Activated naive CD8-positive, alpha-beta T cell treated with anti-CD3 and anti-CD28 coated beads, Interleukin-2, amount 10 ng/mL, durations not matched to agents 7 days and 5 days (primary cell): Measurements from ENCODE around the gene ADCK1. TPM values are rescaled to one million over a fixed set of nuclear protein-coding genes. Genes with fewer than 3 reads are reported as not detected.
A peak's percentile ranks its signal among the peaks of the same experiment; 100 is the strongest.

Experiments used
- ATAC-seq: fragments of 150-1000 bp; cut with Tn5 transposase; one replicate; pipeline ENCODE4 v1.10.0; 2021; ENCODE audit warnings: low read depth, moderate library complexity
- POLR2A ChIA-PET: fragments of 350-600 bp; sonication (Branson Sonifier 250); formaldehyde crosslinking; loops from one replicate; lab custom pipeline; 2021; ENCODE audit warnings: antibody characterized with exemption; lab: Charles Lee
- DNase-seq: peaks from one replicate; pipeline ENCODE4 v3.0.0; 2021
- H3K27ac Mint-ChIP-seq: one replicate; pipeline ENCODE4 v1.8.0; 2022; ENCODE audit warnings: mild to moderate bottlenecking, mixed read lengths
- H3K27me3 Mint-ChIP-seq: one replicate; pipeline ENCODE4 v1.8.0; 2022; ENCODE audit warnings: mild to moderate bottlenecking, moderate library complexity, mixed read lengths
- H3K36me3 Mint-ChIP-seq: one replicate; pipeline ENCODE4 v1.8.0; 2021; ENCODE audit warnings: mild to moderate bottlenecking, mixed read lengths
- H3K4me1 Mint-ChIP-seq: one replicate; pipeline ENCODE4 v1.8.0; 2021; ENCODE audit warnings: mixed read lengths
- H3K4me3 Mint-ChIP-seq: one replicate; pipeline ENCODE4 v1.8.0; 2022; ENCODE audit warnings: mild to moderate bottlenecking, moderate library complexity, mixed read lengths
- H3K9me3 Mint-ChIP-seq: one replicate; pipeline ENCODE4 v1.8.0; 2021; ENCODE audit warnings: mixed read lengths
- total RNA-seq, 2 experiments: library from RNA; stranded (reverse); gene quantifications; one replicate each; pipeline ENCODE4 v1.2.3, GENCODE V29; 2021

The ADCK1 gene
- total RNA-seq, 2 experiments from 2014 or later, result 3.8 TPM

- ATAC-seq, result no peak
- H3K4me3 Mint-ChIP-seq, result no peak overlapping the region
- H3K4me1 Mint-ChIP-seq, result no peaks in the 10 kb centered on the region
- H3K36me3 Mint-ChIP-seq, result no peaks in the 10 kb centered on the region
- no peaks in the 10 kb centered on the region for H3K9me3 Mint-ChIP-seq
- POLR2A ChIA-PET, result no interaction called here
- H3K27ac Mint-ChIP-seq, result no peak overlapping the region
- no peak for DNase-seq
- no peaks in the 10 kb centered on the region for H3K27me3 Mint-ChIP-seq
Measured at GRCh38 chr14:77823378-77823777, 23.5 kb downstream of the ADCK1 start.

GRCh38 chr14:77825895-77826519, 26.1 kb downstream of the ADCK1 start:
- H3K27me3 Mint-ChIP-seq, result no peaks in the 10 kb centered on the region
- no peak for ATAC-seq
- no peaks in the 10 kb centered on the region for H3K4me1 Mint-ChIP-seq

GRCh38 chr14:77830692-77831091, 30.8 kb downstream of the ADCK1 start:
- Mint-ChIP-seq H3K27ac (no peak overlapping the region), H3K36me3 (no peaks in the 10 kb centered on the region), H3K9me3 (no peaks in the 10 kb centered on the region), H3K4me1 (no peaks in the 10 kb centered on the region), H3K27me3 (no peaks in the 10 kb centered on the region), H3K4me3 (no peak overlapping the region)
- POLR2A ChIA-PET, result no interaction called here
- ATAC-seq (no peak), DNase-seq (no peak)

More at GRCh38 chr14:77825895-77826519, 26.1 kb downstream of the ADCK1 start:
- no peak overlapping the region for H3K4me3 Mint-ChIP-seq
- H3K27ac Mint-ChIP-seq, result no peak overlapping the region
- DNase-seq, result no peak
- POLR2A ChIA-PET, result no interaction called here
- no peaks in the 10 kb centered on the region for H3K9me3 Mint-ChIP-seq
- no peaks in the 10 kb centered on the region for H3K36me3 Mint-ChIP-seq

GRCh38 chr14:77832297-77832696, 32.4 kb downstream of the ADCK1 start:
- Mint-ChIP-seq H3K36me3 (no peaks in the 10 kb centered on the region), H3K9me3 (no peaks in the 10 kb centered on the region), H3K27me3 (no peaks in the 10 kb centered on the region), H3K4me3 (no peak overlapping the region), H3K4me1 (no peaks in the 10 kb centered on the region), H3K27ac (no peak overlapping the region)
- ATAC-seq, result no peak
- POLR2A ChIA-PET, result no interaction called here
- DNase-seq, result no peak

- no peak for DNase-seq
- POLR2A ChIA-PET, result no interaction called here
- no peak overlapping the region for H3K4me3 Mint-ChIP-seq
- no peak overlapping the region for H3K27ac Mint-ChIP-seq
- no peak for ATAC-seq
- H3K9me3 Mint-ChIP-seq, result no peaks in the 10 kb centered on the region
- H3K4me1 Mint-ChIP-seq, result peaks cover 4% of the 10 kb centered on the region
- no peaks in the 10 kb centered on the region for H3K27me3 Mint-ChIP-seq
- H3K36me3 Mint-ChIP-seq, result no peaks in the 10 kb centered on the region
Measured at GRCh38 chr14:77837926-77838325, 38.0 kb downstream of the ADCK1 start.

- POLR2A ChIA-PET, result no interaction called here
- H3K9me3 Mint-ChIP-seq, result no peaks in the 10 kb centered on the region
Measured at GRCh38 chr14:77838831-77839511, 39.1 kb downstream of the ADCK1 start.

GRCh38 chr14:77843195-77843594, 43.3 kb downstream of the ADCK1 start:
- Mint-ChIP-seq H3K4me1 (peaks cover 4% of the 10 kb centered on the region), H3K9me3 (no peaks in the 10 kb centered on the region), H3K36me3 (no peaks in the 10 kb centered on the region), H3K4me3 (no peak overlapping the region), H3K27ac (no peak overlapping the region), H3K27me3 (no peaks in the 10 kb centered on the region)
- ATAC-seq (no peak), DNase-seq (no peak)
- POLR2A ChIA-PET, result no interaction called here

More at GRCh38 chr14:77838831-77839511, 39.1 kb downstream of the ADCK1 start:
- H3K27ac Mint-ChIP-seq, result peak overlapping the region; percentile 45
- H3K27me3 Mint-ChIP-seq, result no peaks in the 10 kb centered on the region
- DNase-seq (no peak), ATAC-seq (no peak)
- no peaks in the 10 kb centered on the region for H3K36me3 Mint-ChIP-seq
- H3K4me1 Mint-ChIP-seq, result peaks cover 4% of the 10 kb centered on the region
- no peak overlapping the region for H3K4me3 Mint-ChIP-seq

GRCh38 chr14:77843651-77844050, 43.7 kb downstream of the ADCK1 start:
- POLR2A ChIA-PET, result no interaction called here
- no peak overlapping the region for H3K27ac Mint-ChIP-seq
- H3K4me3 Mint-ChIP-seq, result no peak overlapping the region
- H3K36me3 Mint-ChIP-seq, result no peaks in the 10 kb centered on the region
- no peaks in the 10 kb centered on the region for H3K27me3 Mint-ChIP-seq
- H3K4me1 Mint-ChIP-seq, result peaks cover 4% of the 10 kb centered on the region
- no peaks in the 10 kb centered on the region for H3K9me3 Mint-ChIP-seq
- DNase-seq, result no peak
- ATAC-seq, result no peak

- ATAC-seq, result no peak
- no peaks in the 10 kb centered on the region for H3K27me3 Mint-ChIP-seq
Measured at GRCh38 chr14:77844802-77845201, 44.9 kb downstream of the ADCK1 start.

GRCh38 chr14:77848031-77848430, 48.1 kb downstream of the ADCK1 start:
- H3K4me1 Mint-ChIP-seq, result no peaks in the 10 kb centered on the region
- no peaks in the 10 kb centered on the region for H3K36me3 Mint-ChIP-seq
- ATAC-seq (no peak), DNase-seq (no peak)
- H3K4me3 Mint-ChIP-seq, result no peak overlapping the region
- no peak overlapping the region for H3K27ac Mint-ChIP-seq
- POLR2A ChIA-PET, result no interaction called here
- peaks cover 2% of the 10 kb centered on the region for H3K9me3 Mint-ChIP-seq
- no peaks in the 10 kb centered on the region for H3K27me3 Mint-ChIP-seq

More at GRCh38 chr14:77844802-77845201, 44.9 kb downstream of the ADCK1 start:
- Mint-ChIP-seq H3K27ac (no peak overlapping the region), H3K4me1 (no peaks in the 10 kb centered on the region), H3K36me3 (no peaks in the 10 kb centered on the region), H3K9me3 (no peaks in the 10 kb centered on the region), H3K4me3 (no peak overlapping the region)
- no peak for DNase-seq
- POLR2A ChIA-PET, result interaction anchor here (0.6 kb wide), 1 partner anchor 38 kb away, joined by 4 read pairs; no protein-coding TSS in a partner anchor

- DNase-seq (no peak), ATAC-seq (no peak)
- H3K27me3 Mint-ChIP-seq, result no peaks in the 10 kb centered on the region
- H3K36me3 Mint-ChIP-seq, result peaks cover 1% of the 10 kb centered on the region
- H3K4me3 Mint-ChIP-seq, result no peak overlapping the region
- no peak overlapping the region for H3K27ac Mint-ChIP-seq
- POLR2A ChIA-PET, result no interaction called here
- peaks cover 5% of the 10 kb centered on the region for H3K9me3 Mint-ChIP-seq
- H3K4me1 Mint-ChIP-seq, result no peaks in the 10 kb centered on the region
Measured at GRCh38 chr14:77849711-77850110, 49.8 kb downstream of the ADCK1 start.

GRCh38 chr14:77853919-77854318, 54.0 kb downstream of the ADCK1 start:
- Mint-ChIP-seq H3K27me3 (no peaks in the 10 kb centered on the region), H3K9me3 (peaks cover 5% of the 10 kb centered on the region), H3K36me3 (peaks cover 1% of the 10 kb centered on the region), H3K4me3 (no peak overlapping the region), H3K27ac (no peak overlapping the region), H3K4me1 (no peaks in the 10 kb centered on the region)
- ATAC-seq (no peak), DNase-seq (no peak)
- POLR2A ChIA-PET, result no interaction called here

- H3K4me1 Mint-ChIP-seq, result no peaks in the 10 kb centered on the region
- DNase-seq, result no peak
- H3K4me3 Mint-ChIP-seq, result no peak overlapping the region
- peaks cover 1% of the 10 kb centered on the region for H3K36me3 Mint-ChIP-seq
- H3K27ac Mint-ChIP-seq, result no peak overlapping the region
- POLR2A ChIA-PET, result no interaction called here
- no peak for ATAC-seq
- H3K9me3 Mint-ChIP-seq, result peaks cover 5% of the 10 kb centered on the region
- no peaks in the 10 kb centered on the region for H3K27me3 Mint-ChIP-seq
Measured at GRCh38 chr14:77856941-77857340, 57.0 kb downstream of the ADCK1 start.

- Mint-ChIP-seq H3K27ac (no peak overlapping the region), H3K4me1 (no peaks in the 10 kb centered on the region), H3K27me3 (no peaks in the 10 kb centered on the region), H3K4me3 (no peak overlapping the region), H3K36me3 (no peaks in the 10 kb centered on the region), H3K9me3 (no peaks in the 10 kb centered on the region)
- POLR2A ChIA-PET, result interaction anchor here (0.6 kb wide), 1 partner anchor 106 kb away, joined by 3 read pairs; no protein-coding TSS in a partner anchor
- DNase-seq (no peak), ATAC-seq (no peak)
Measured at GRCh38 chr14:77859934-77860570, 60.1 kb downstream of the ADCK1 start.
